Measurements from ENCODE around the gene PAPPA.

Gene PAPPA

DNA sequence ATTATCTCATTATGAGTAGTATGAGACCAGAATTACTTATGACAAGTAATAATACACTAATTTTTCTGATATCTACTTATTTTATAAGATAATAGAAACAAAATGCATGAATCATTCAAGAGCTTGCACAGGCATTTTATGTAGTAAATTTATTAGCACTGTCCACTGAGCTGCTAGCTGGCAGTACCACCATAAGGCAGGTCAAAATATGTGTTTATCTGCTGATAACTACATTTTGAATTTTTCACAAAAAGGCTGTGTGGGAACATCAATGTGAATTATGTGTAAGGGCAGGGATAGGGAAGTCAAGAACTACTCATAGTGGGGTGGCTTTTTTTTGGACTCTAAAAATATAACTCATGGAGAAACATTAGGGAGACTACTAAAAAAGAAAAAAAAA, 249.6 kb downstream of the PAPPA start:
- DNase-seq (ENCODE audit: low read depth) = no peak
- no peak overlapping the region for H3K4me3 ChIP-seq (ENCODE audit: low read length)
- TF ChIP-seq, protein P1, sequence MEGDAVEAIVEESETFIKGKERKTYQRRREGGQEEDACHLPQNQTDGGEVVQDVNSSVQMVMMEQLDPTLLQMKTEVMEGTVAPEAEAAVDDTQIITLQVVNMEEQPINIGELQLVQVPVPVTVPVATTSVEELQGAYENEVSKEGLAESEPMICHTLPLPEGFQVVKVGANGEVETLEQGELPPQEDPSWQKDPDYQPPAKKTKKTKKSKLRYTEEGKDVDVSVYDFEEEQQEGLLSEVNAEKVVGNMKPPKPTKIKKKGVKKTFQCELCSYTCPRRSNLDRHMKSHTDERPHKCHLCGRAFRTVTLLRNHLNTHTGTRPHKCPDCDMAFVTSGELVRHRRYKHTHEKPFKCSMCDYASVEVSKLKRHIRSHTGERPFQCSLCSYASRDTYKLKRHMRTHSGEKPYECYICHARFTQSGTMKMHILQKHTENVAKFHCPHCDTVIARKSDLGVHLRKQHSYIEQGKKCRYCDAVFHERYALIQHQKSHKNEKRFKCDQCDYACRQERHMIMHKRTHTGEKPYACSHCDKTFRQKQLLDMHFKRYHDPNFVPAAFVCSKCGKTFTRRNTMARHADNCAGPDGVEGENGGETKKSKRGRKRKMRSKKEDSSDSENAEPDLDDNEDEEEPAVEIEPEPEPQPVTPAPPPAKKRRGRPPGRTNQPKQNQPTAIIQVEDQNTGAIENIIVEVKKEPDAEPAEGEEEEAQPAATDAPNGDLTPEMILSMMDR (conservative IDR thresholded peaks at IDR 0.05; ENCODE audit: low read depth, low read length) = no peak

DNA sequence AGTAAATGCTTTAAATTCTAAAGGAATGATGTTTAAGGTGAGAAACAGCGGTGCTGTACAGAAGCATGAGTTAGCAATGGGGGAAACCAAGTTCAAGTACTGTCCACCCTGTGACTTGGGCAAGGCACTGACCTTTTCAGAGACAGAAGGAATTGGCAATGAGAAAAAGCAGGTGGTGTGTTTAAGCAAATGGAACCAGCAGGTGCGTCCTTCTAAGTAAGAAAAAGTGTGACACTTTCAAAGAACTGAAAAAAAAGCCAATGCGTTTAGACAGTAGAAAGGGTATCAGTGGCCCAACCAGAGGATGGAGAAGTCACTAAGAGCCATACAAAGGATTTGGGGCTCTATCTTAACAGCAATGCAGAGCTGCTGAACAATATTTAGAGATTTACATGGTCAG, 250.6 kb downstream of the PAPPA start:
- TF ChIP-seq, protein P1 (conservative IDR thresholded peaks at IDR 0.05; ENCODE audit: low read depth, low read length) = no peak
- no peak for DNase-seq (ENCODE audit: low read depth)
- no peak overlapping the region for H3K4me3 ChIP-seq (ENCODE audit: low read length)

DNA sequence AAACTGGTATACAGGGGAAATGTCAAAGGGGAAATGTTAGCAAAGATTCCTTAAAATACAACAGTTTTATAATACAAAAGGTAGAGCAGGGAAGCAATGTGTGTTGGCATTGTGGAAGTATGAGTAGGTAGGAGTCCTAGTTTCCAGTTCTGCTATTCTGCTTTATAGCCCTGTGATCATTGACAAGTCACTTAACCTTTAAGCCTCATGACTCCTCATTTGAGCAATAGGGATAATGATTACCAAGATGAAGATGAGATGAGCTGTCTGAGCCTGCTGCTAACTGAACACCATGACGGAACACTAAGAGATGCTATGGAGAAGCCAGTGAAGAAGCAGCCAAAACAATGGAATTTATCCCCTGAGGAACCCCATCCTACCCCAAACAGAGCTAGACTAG, 251.7 kb downstream of the PAPPA start:
- no peak overlapping the region for H3K4me3 ChIP-seq (ENCODE audit: low read length)
- TF ChIP-seq, protein P1 (conservative IDR thresholded peaks at IDR 0.05; ENCODE audit: low read depth, low read length) = no peak
- no peak for DNase-seq (ENCODE audit: low read depth)

DNA sequence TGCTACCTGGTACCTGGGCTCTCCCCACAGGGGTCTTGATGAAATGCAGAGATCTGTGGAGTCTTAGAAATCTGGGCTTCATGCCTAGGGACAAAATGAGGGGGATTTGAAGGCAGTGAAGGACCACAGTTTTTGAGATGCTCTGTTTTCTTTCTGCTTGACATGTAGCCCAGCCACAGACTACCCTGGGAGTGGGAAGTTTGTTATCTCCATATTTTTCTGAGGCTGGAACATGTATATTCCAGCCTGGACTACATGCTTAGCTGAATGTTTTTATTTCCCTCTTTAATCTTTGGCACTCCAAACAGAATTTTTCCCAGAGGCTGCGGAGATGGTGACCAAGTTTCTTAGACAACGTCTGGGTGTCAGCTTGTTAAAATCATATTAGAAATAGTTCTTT, 252.9 kb downstream of the PAPPA start:
- no peak overlapping the region for H3K4me3 ChIP-seq (ENCODE audit: low read length)
- DNase-seq (ENCODE audit: low read depth) = no peak
- TF ChIP-seq, protein P1 (conservative IDR thresholded peaks at IDR 0.05; ENCODE audit: low read depth, low read length) = no peak

DNA sequence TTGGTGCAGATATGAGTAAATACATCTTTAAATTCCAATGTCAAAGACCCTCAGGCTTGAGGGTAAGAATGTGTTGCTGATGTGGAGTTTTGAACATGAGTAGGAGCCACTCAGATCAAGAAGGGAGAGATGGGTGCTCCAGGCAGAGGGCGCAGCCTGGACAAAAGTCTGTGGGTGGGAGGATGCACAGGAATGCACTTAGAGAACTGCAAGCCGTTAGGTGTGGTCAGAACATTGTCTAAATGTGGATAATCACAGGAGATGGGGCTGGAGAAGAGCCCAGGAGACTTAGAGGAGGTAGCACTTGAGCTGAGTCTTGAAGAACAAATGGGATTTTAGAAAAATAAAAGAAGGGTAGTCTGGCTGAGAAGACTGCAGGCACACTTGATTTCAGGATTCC, 255.5 kb downstream of the PAPPA start:
- DNase-seq (ENCODE audit: low read depth) = no peak
- no peak overlapping the region for H3K4me3 ChIP-seq (ENCODE audit: low read length)
- TF ChIP-seq, protein P1 (conservative IDR thresholded peaks at IDR 0.05; ENCODE audit: low read depth, low read length) = no peak

DNA sequence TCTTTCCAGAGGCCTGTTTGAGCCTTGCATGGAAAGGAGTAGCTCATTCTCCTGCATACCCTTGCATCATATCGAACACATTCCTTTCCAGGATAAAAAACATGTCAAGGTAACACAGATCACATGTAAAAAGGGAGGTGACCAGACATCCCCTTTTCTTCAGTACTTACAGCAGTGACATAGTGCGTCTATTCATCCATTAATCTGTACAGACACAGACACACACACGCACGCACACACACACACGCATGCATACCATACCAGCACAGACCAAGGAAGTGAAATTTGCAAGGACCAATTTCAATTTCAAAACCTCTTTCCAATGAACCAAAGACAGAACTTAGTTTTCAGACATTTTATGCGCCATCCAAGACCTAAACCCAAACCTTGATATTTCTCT, 256.0 kb downstream of the PAPPA start:
- DNase-seq (ENCODE audit: low read depth) = no peak
- H3K4me3 ChIP-seq (ENCODE audit: low read length) = no peak overlapping the region
- TF ChIP-seq, protein P1 (conservative IDR thresholded peaks at IDR 0.05; ENCODE audit: low read depth, low read length) = no peak

DNA sequence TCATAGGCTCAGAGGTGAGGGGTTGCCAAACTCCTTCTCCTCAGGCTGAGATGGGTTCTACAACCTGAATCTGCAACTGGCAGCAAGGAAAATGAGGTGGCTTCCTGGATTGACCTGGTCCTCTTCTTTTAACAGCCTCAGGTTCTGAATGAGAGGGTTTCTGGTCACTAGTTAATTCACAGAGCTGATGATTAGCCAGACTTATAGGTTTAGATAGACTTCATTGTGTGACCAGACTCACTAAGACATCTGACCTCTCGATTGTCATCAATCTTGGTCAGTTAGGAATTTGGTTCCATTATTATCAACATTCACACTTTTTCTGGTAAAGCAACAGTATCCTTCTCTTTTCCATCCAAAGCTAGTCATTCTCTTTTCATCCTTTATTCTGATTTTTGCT, 257.9 kb downstream of the PAPPA start:
- no peak for DNase-seq (ENCODE audit: low read depth)
- TF ChIP-seq, protein P1 (conservative IDR thresholded peaks at IDR 0.05; ENCODE audit: low read depth, low read length) = no peak
- no peak overlapping the region for H3K4me3 ChIP-seq (ENCODE audit: low read length)
